Measurements from ENCODE around the gene ROR1. TPM values are rescaled to one million over a fixed set of nuclear protein-coding genes. Genes with fewer than 3 reads are reported as not detected.

Gene ROR1
- total RNA-seq, 4 donors from 2014 or later: 8.8 to 30.4 (median 14.1) TPM

GRCh38 chr1:64183395-64184002 is 409.7 kb downstream of the ROR1 start:
- ATAC-seq (ENCODE audit: low FRiP score) (no peak), DNase-seq (ENCODE audit: low spot score) (no peak)
- no peak for TF ChIP-seq CTCF (IDR thresholded peaks at IDR 0.05)

GRCh38 chr1:64184003-64184440 is 410.2 kb downstream of the ROR1 start:
- no peak for TF ChIP-seq CTCF (IDR thresholded peaks at IDR 0.05)
- DNase-seq (ENCODE audit: low spot score) (no peak), ATAC-seq (ENCODE audit: low FRiP score) (no peak)

GRCh38 chr1:64186138-64186897 is 412.5 kb downstream of the ROR1 start:
- no peak for DNase-seq (ENCODE audit: low spot score)
- no peak for TF ChIP-seq CTCF (IDR thresholded peaks at IDR 0.05)
- ATAC-seq (ENCODE audit: low FRiP score): no peak

GRCh38 chr1:64186898-64187280 is 413.1 kb downstream of the ROR1 start:
- DNase-seq (ENCODE audit: low spot score) (no peak), ATAC-seq (ENCODE audit: low FRiP score) (no peak)
- no peak for TF ChIP-seq CTCF (IDR thresholded peaks at IDR 0.05)

GRCh38 chr1:64187646-64188045 is 413.8 kb downstream of the ROR1 start:
- ATAC-seq (ENCODE audit: low FRiP score): peak; percentile 45
- TF ChIP-seq CTCF (IDR thresholded peaks at IDR 0.05): no peak
- DNase-seq (ENCODE audit: low spot score): no peak

GRCh38 chr1:64192290-64192689 is 418.5 kb downstream of the ROR1 start:
- no peak for DNase-seq (ENCODE audit: low spot score)
- no peak for TF ChIP-seq CTCF (IDR thresholded peaks at IDR 0.05)
- ATAC-seq (ENCODE audit: low FRiP score): no peak

All from omental fat pad (tissue), 4 donors.